Heart left ventricle (tissue), 16 donors: ENCODE results near the gene B4GALT2. TPM values are rescaled to one million over a fixed set of nuclear protein-coding genes. Genes with fewer than 3 reads are reported as not detected.

Source experiments
- ATAC-seq, 4 donors: fragments of 200-7000 bp; cut with Tn5 transposase; one replicate each; pipeline ENCODE4 v1.9.1; 2020 to 2022; ENCODE audit warnings: moderate library complexity in 4 of 4, mild to moderate bottlenecking in 3 of 4, moderate number of reproducible peaks in 1 of 4
- DNase-seq, 5 donors: peaks; one replicate each; pipeline ENCODE4 v3.0.0-alpha.2; 2020
- H3K27ac ChIP-seq, 12 donors: fragments of 200-600 bp; sonication (generic) in 4 of 12; one replicate each; pipeline versions ENCODE4 v1.5.0 to v1.8.0; 2016 to 2022; ENCODE audit warnings: mild to moderate bottlenecking in 2 of 12
- H3K27me3 ChIP-seq, 9 donors: fragments of 200-600 bp; sonication (generic) in 2 of 9; one replicate each; pipeline versions ENCODE4 v1.5.1 to v1.8.0; 2016 to 2022; ENCODE audit warnings: mild to moderate bottlenecking in 3 of 9
- H3K36me3 ChIP-seq, 9 donors: fragments of 200-600 bp; sonication (generic) in 2 of 9; one replicate each; pipeline versions ENCODE4 v1.5.0 to v1.8.0; 2018 to 2022; ENCODE audit warnings: mild to moderate bottlenecking in 2 of 9
- H3K4me1 ChIP-seq, 12 donors: fragments of 200-600 bp; sonication (generic) in 4 of 12; one replicate each; pipeline versions ENCODE4 v1.5.0 to v1.8.0; 2016 to 2022; ENCODE audit warnings: mild to moderate bottlenecking in 3 of 12
- H3K4me3 ChIP-seq, 12 donors: fragments of 200-600 bp; sonication (generic) in 4 of 12; one replicate each; pipeline versions ENCODE4 v1.5.0 to v1.8.0; 2017 to 2022; ENCODE audit warnings: mild to moderate bottlenecking in 9 of 12, moderate library complexity in 4 of 12
- H3K9me3 ChIP-seq, 12 donors: fragments of 200-600 bp; sonication (generic) in 4 of 12; one replicate each; pipeline versions ENCODE4 v1.5.0 to v1.8.0; 2016 to 2022; ENCODE audit warnings: mild to moderate bottlenecking in 1 of 12
- POLR2A ChIP-seq, 2 donors: fragments of 450-650 bp; IDR thresholded peaks; one replicate each; pipeline ENCODE4 v1.6.1; 2017; ENCODE audit warnings: antibody characterized with exemption in 2 of 2, mild to moderate bottlenecking in 2 of 2, moderate library complexity in 2 of 2
- WGBS, 4 donors: extraction: QIAGEN DNeasy Blood & Tissue Kit in 2 of 4; methylation state at CpG; one replicate each; pipeline versions ENCODE4 v1.1.5 to v1.1.7; 2013 to 2018; 5-methylcytosine and 5-hydroxymethylcytosine counted together
- intact Hi-C, 10 donors: fragments of 100-400 bp; cut with DNase I; formaldehyde crosslinking; loops; one replicate each; pipeline versions ENCODE4 v1.11.1 to v1.14.2; 2022
- polyA plus RNA-seq, 2 donors: library from polyadenylated mRNA; stranded (reverse); fragments of 200-250 nt; gene quantifications; one replicate each; pipeline ENCODE4 v1.2.3, GENCODE V29; 2013
- total RNA-seq, 9 donors: library from RNA; depleted of rRNA in 2 of 9; stranded (reverse); fragments of >200 nt in 2 of 9; fragmentation: NEBNext Ultra II Directional in 3 of 9; extraction: Animal tissue kit (Norgen Biotek cat#: 25700) in 3 of 9; gene quantifications; one replicate each; pipeline versions ENCODE4 v1.1.0 to v1.2.4, GENCODE V29; 2016 to 2023
- TF ChIP-seq, protein P1 (sequence below), 12 donors: fragments of 200-600 bp; sonication (generic) in 4 of 12; IDR thresholded peaks; one replicate each; pipeline versions ENCODE4 v1.5.0 to v1.8.0; 2018 to 2022; ENCODE audit warnings: antibody characterized with exemption in 12 of 12, mild to moderate bottlenecking in 5 of 12
- donor health status: ischemic (EF 13 %, LVEDD 7.1; RV severe dilation, severe dysfunction).
- donor health status: healthy with polysubstance abuse.
- donor health status: DM: no; HTN: yes; CAD: no.
- donor health status: DM: no; HTN: no; CAD: no.
- donor health status: ischemic (EF 25% LVEDD 6.9; RV normal size, moderate dysfunction).
- donor health status: ischemic (EF 25% LVEDD 5.7; RV mildly dilated, moderate dysfunction).
- donor health status: healthy.
- donor health status: DM: yes; HTN: yes; CAD: no.
- donor health status: ischemic (EF 35%, LVEDD 5.7; RV mildly dilated, moderate dysfunction).
- donor health status: nonischemic (EF 11% LVEDD 7.7; RV severe dilation, severe dysfunction).
- donor health status: DM: yes; HTN: yes; CAD: no.
- donor health status: PGD.
- donor health status: ischemic (EF 29% LVEDD 5.4; RV normal size, mild dysfunction).
- donor health status: nonischemic (EF 23%, LVEDD 6.1; RV moderate dilation, normal function).

B4GALT2 gene
- total and polyA plus RNA-seq, 11 donors: 26.8 to 65.7 (median 40.2) TPM

DNA sequence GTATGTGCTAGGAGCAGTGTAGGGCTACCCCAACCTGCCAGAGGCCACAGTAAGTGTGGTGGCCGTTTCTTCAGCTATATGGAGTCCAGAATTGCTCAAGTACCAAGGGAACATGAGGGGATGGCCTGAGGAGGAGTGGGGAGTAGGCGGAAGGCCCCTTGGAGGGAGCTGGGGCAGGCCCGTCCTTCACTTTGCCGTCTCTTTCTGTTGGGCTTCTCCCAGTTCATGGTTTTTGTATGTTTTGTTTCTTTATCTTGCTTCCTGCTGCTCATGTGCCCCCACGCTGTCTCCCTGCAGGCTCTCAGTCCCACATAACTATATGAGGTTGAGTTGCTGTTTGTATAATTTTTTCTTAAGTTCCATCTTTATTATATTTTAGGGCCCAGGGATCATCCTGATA lies 15.1 kb upstream of the B4GALT2 start:
- DNase-seq (no peak), ATAC-seq (no peak)
- H3K27ac ChIP-seq: no peak overlapping the region
- H3K4me1 ChIP-seq: peaks cover 0 to 14% (median 0%) of the 10 kb centered on the region in 12 donors
- H3K4me3 ChIP-seq: no peak overlapping the region
- H3K27me3 ChIP-seq: no peaks in the 10 kb centered on the region
- 74 to 89% (median 85%) methylated on average over 5 of the region's 5 CpGs for WGBS, 4 donors
- intact Hi-C loops: no loop called here
- TF ChIP-seq, protein P1, sequence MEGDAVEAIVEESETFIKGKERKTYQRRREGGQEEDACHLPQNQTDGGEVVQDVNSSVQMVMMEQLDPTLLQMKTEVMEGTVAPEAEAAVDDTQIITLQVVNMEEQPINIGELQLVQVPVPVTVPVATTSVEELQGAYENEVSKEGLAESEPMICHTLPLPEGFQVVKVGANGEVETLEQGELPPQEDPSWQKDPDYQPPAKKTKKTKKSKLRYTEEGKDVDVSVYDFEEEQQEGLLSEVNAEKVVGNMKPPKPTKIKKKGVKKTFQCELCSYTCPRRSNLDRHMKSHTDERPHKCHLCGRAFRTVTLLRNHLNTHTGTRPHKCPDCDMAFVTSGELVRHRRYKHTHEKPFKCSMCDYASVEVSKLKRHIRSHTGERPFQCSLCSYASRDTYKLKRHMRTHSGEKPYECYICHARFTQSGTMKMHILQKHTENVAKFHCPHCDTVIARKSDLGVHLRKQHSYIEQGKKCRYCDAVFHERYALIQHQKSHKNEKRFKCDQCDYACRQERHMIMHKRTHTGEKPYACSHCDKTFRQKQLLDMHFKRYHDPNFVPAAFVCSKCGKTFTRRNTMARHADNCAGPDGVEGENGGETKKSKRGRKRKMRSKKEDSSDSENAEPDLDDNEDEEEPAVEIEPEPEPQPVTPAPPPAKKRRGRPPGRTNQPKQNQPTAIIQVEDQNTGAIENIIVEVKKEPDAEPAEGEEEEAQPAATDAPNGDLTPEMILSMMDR (IDR thresholded peaks at IDR 0.05): no peak
- no peak for TF ChIP-seq POLR2A (IDR thresholded peaks at IDR 0.05)
- H3K9me3 ChIP-seq: no peaks in the 10 kb centered on the region
- peaks cover 0 to 85% (median 68%) of the 10 kb centered on the region in 9 donors for H3K36me3 ChIP-seq

DNA sequence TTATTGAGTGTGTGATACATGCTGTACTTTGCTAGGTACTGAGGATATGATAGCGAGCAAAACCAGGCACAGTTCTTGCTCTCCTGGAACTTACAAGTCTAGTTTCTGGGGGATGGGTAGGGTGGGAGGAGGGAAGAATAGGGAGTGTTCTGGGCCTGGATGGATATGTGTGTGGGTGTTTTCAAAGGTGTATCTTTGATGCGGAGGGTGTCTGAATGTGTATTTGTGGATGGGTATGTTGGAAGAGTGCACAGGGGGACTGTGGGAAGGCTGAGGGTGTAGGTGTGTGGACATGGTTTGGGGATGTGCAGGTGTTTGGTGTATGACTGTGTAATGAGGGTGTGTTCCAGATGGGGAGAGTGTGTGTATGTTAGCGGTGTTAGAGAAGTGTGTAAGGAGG lies 13.7 kb upstream of the B4GALT2 start:
- WGBS, 4 donors: 88 to 94% (median 91%) methylated on average over 3 of the region's 3 CpGs
- no peak for DNase-seq
- ATAC-seq: no peak
- no peak for TF ChIP-seq POLR2A (IDR thresholded peaks at IDR 0.05)
- TF ChIP-seq, protein P1 (IDR thresholded peaks at IDR 0.05): no peak
- H3K36me3 ChIP-seq: peaks cover 0 to 71% (median 53%) of the 10 kb centered on the region in 9 donors
- peaks cover 0 to 21% (median 2%) of the 10 kb centered on the region in 12 donors for H3K4me1 ChIP-seq
- intact Hi-C loops: no loop called here
- H3K27me3 ChIP-seq: no peaks in the 10 kb centered on the region
- no peak overlapping the region for H3K4me3 ChIP-seq
- no peak overlapping the region for H3K27ac ChIP-seq
- no peaks in the 10 kb centered on the region for H3K9me3 ChIP-seq

DNA sequence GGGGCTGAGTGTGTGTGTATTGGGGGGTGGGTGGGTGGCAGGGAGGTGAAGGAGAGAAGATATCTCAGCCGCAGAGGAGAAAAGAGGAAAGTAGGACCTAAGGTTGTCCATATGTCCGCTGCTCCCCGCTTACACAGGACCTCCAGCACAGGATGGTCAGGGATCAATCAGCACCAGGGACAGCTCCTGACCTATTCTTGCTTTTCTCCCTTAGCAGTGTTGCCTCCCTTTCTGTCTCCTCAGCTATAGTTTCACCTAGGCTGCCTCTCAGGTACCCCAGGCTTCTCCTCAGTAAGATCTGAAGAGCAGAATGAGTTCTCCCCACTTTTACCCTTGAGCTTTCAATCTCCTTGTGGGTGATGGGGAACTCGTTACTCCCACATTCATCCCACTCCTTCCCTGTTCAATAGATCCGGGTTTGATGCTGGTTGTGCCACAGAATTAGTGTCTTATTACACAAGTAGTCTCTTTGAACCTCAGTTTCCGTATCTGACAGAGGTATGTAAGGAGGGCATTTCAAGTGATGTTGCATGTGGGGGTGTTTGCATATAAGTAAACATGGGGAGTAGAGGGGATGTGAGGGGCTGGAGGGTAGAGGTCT lies 10.6 kb upstream of the B4GALT2 start:
- intact Hi-C loops: loop anchor here in 1 of 10 donors (2.0 kb wide), 1 partner anchor 20 kb away; no protein-coding TSS in a partner anchor
- H3K4me3 ChIP-seq: no peak overlapping the region
- peaks cover 0 to 19% (median 10%) of the 10 kb centered on the region in 12 donors for H3K4me1 ChIP-seq
- H3K27ac ChIP-seq: no peak overlapping the region
- ATAC-seq: no peak
- H3K36me3 ChIP-seq: peaks cover 0 to 56% (median 32%) of the 10 kb centered on the region in 9 donors
- 79 to 82% (median 80%) methylated on average over 6 of the region's 6 CpGs for WGBS, 4 donors
- no peak for TF ChIP-seq POLR2A (IDR thresholded peaks at IDR 0.05)
- TF ChIP-seq, protein P1 (IDR thresholded peaks at IDR 0.05): no peak
- H3K9me3 ChIP-seq: no peaks in the 10 kb centered on the region
- DNase-seq: no peak
- H3K27me3 ChIP-seq: no peaks in the 10 kb centered on the region

DNA sequence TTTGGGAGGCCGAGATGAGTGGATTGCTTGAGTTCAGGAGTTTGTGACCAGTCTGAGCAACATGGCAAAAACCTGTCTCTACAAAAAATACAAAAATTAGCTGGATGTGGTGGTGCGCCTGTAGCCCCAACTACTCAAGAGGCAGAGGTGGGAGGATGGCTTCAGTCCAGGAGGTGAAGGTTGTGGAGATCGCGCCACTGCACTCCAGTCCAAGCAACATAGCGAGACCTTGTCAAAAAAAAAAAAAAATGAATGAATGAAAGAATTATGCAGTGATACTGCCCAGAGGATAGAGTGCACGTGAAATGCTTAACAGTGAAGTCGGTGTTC lies 9.6 kb upstream of the B4GALT2 start:
- ATAC-seq: no peak
- Histone ChIP-seq H3K4me1 (peaks cover 0 to 27% (median 17%) of the 10 kb centered on the region in 12 donors), H3K27me3 (no peaks in the 10 kb centered on the region), H3K27ac (no peak overlapping the region), H3K9me3 (no peaks in the 10 kb centered on the region), H3K4me3 (peak overlapping the region in 9 of 12 donors; percentile 61 to 96 (median 87)), H3K36me3 (peaks cover 0 to 47% (median 24%) of the 10 kb centered on the region in 9 donors)
- WGBS, 4 donors: 50 to 54% (median 53%) methylated on average over 7 of the region's 7 CpGs
- intact Hi-C loops: loop anchor here in 1 of 10 donors (2.0 kb wide), 1 partner anchor 21 kb away; no protein-coding TSS in a partner anchor
- no peak for DNase-seq
- TF ChIP-seq, protein P1 (IDR thresholded peaks at IDR 0.05): no peak
- TF ChIP-seq POLR2A (IDR thresholded peaks at IDR 0.05): no peak
